ENCODE measurements around the gene ATP4A. TPM values are rescaled to one million over a fixed set of nuclear protein-coding genes. Genes with fewer than 3 reads are reported as not detected.

Gene ATP4A
- total RNA-seq, 1 donor from 2014 or later = not detected

- peak overlapping the region; percentile 90 for H2AFZ ChIP-seq (ENCODE audit: low read depth, low read length)
- no peaks in the 10 kb centered on the region for H3K9me3 Mint-ChIP-seq (ENCODE audit: unreplicated experiment)
- peaks cover 12% of the 10 kb centered on the region for H4K20me1 ChIP-seq (ENCODE audit: insufficient read depth, low read length)
- DNase-seq (ENCODE audit: low read depth) (no peak), FAIRE-seq (no peak)
- H3K4me3 Mint-ChIP-seq (ENCODE audit: unreplicated experiment) = peak overlapping the region; percentile 90
- H3K4me2 ChIP-seq (ENCODE audit: low read length) = peak overlapping the region; percentile 98
- no peaks in the 10 kb centered on the region for H3K36me3 ChIP-seq (ENCODE audit: insufficient read depth, low read length)
- TF ChIP-seq EZH2 (IDR thresholded peaks at IDR 0.05; ENCODE audit: insufficient read depth, low read length) (no peak), CTCF (IDR thresholded peaks at IDR 0.05; ENCODE audit: insufficient read depth, low read depth, low read length) (no peak)
- peaks cover 23% of the 10 kb centered on the region for H3K36me3 Mint-ChIP-seq (ENCODE audit: low read depth, unreplicated experiment)
- peak overlapping the region; percentile 95 for H3K9ac ChIP-seq (ENCODE audit: low read length)
- no peaks in the 10 kb centered on the region for H3K9me3 ChIP-seq (ENCODE audit: insufficient read depth, low read depth, low read length)
- peaks cover 39% of the 10 kb centered on the region for H3K79me2 ChIP-seq (ENCODE audit: insufficient read depth, low read length)
- peaks cover 15% of the 10 kb centered on the region for H3K4me1 ChIP-seq (ENCODE audit: insufficient read depth, low read length)
- H3K27ac ChIP-seq (ENCODE audit: low read depth, low read length) = peak overlapping the region; percentile 88
- H3K27me3 Mint-ChIP-seq (ENCODE audit: low read depth, unreplicated experiment) = no peaks in the 10 kb centered on the region
- H3K27ac Mint-ChIP-seq (ENCODE audit: unreplicated experiment) = peak overlapping the region; percentile 59
- H3K4me1 Mint-ChIP-seq (ENCODE audit: low read depth, unreplicated experiment) = peaks cover 8% of the 10 kb centered on the region
- no peaks in the 10 kb centered on the region for H3K27me3 ChIP-seq (ENCODE audit: insufficient read depth, low read length)
- peak overlapping the region; percentile 88 for H3K4me3 ChIP-seq (ENCODE audit: insufficient read depth, low read depth, low read length)
Observed at GRCh38 chr19:35544110-35544802, 19.2 kb downstream of the ATP4A start.

DNA sequence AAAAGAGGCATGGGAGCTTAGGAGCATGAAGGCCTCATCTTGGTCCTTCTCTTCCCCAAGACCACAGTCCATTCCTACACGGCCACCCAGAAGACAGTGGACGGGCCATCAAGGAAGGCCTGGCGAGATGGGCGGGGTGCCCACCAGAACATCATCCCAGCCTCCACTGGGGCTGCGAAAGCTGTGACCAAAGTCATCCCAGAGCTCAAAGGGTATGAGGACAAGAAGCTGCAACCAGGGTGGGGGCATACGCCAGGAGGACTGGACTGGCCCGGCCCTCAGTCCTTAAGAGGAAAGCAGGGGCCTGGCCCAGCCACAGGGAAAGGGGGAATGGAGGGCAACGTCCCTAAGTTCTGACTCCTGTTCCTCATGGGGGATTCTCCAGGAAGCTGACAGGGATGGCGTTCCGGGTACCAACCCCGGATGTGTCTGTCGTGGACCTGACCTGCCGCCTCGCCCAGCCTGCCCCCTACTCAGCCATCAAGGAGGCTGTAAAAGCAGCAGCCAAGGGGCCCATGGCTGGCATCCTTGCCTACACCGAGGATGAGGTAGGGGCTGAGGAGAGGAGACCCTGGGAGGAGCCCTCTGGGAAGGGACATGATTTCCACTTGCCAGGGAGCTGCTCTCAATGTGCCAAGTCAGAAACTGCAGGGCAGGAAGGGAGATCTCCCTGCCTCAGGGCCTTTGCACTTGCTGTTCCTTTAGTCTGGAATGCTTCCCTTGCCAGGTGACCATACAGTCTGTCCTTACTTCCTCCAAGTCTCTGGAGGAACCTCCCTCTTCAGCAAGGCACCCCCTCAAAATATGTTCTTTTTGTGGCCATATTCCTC is 20.0 kb downstream of the ATP4A start:
- peaks cover 8% of the 10 kb centered on the region for H3K4me1 Mint-ChIP-seq (ENCODE audit: low read depth, unreplicated experiment)
- peak overlapping the region; percentile 57 for H3K4me3 Mint-ChIP-seq (ENCODE audit: unreplicated experiment)
- H3K9ac ChIP-seq (ENCODE audit: low read length) = no peak overlapping the region
- H2AFZ ChIP-seq (ENCODE audit: low read depth, low read length) = no peak overlapping the region
- no peak for DNase-seq (ENCODE audit: low read depth)
- no peak overlapping the region for H3K27ac Mint-ChIP-seq (ENCODE audit: unreplicated experiment)
- peaks cover 23% of the 10 kb centered on the region for H3K36me3 Mint-ChIP-seq (ENCODE audit: low read depth, unreplicated experiment)
- no peaks in the 10 kb centered on the region for H3K36me3 ChIP-seq (ENCODE audit: insufficient read depth, low read length)
- H3K4me3 ChIP-seq (ENCODE audit: insufficient read depth, low read depth, low read length) = no peak overlapping the region
- no peak for FAIRE-seq
- H3K27me3 ChIP-seq (ENCODE audit: insufficient read depth, low read length) = no peaks in the 10 kb centered on the region
- H3K27ac ChIP-seq (ENCODE audit: low read depth, low read length) = no peak overlapping the region
- H3K9me3 ChIP-seq (ENCODE audit: insufficient read depth, low read depth, low read length) = no peaks in the 10 kb centered on the region
- TF ChIP-seq EZH2 (IDR thresholded peaks at IDR 0.05; ENCODE audit: insufficient read depth, low read length) (no peak), CTCF (IDR thresholded peaks at IDR 0.05; ENCODE audit: insufficient read depth, low read depth, low read length) (no peak)
- H3K79me2 ChIP-seq (ENCODE audit: insufficient read depth, low read length) = peaks cover 39% of the 10 kb centered on the region
- H3K27me3 Mint-ChIP-seq (ENCODE audit: low read depth, unreplicated experiment) = no peaks in the 10 kb centered on the region
- no peaks in the 10 kb centered on the region for H3K9me3 Mint-ChIP-seq (ENCODE audit: unreplicated experiment)
- H3K4me1 ChIP-seq (ENCODE audit: insufficient read depth, low read length) = peaks cover 15% of the 10 kb centered on the region
- peaks cover 4% of the 10 kb centered on the region for H4K20me1 ChIP-seq (ENCODE audit: insufficient read depth, low read length)
- H3K4me2 ChIP-seq (ENCODE audit: low read length) = peak overlapping the region; percentile 98
